CD4-positive, alpha-beta T cell treated with Interleukin-15 for 1 hour (primary cell): ENCODE measurements around the gene HDGFL2.
"Not testable (repeated sequence)": the region's sequence is repeated elsewhere in the genome, so short reads cannot be mapped to it uniquely, and the experiment has no call there.

ENCODE experiments used
- DNase-seq: peaks from one replicate; pipeline ENCODE4 v3.0.0-alpha.2; 2020

Gene HDGFL2

DNA sequence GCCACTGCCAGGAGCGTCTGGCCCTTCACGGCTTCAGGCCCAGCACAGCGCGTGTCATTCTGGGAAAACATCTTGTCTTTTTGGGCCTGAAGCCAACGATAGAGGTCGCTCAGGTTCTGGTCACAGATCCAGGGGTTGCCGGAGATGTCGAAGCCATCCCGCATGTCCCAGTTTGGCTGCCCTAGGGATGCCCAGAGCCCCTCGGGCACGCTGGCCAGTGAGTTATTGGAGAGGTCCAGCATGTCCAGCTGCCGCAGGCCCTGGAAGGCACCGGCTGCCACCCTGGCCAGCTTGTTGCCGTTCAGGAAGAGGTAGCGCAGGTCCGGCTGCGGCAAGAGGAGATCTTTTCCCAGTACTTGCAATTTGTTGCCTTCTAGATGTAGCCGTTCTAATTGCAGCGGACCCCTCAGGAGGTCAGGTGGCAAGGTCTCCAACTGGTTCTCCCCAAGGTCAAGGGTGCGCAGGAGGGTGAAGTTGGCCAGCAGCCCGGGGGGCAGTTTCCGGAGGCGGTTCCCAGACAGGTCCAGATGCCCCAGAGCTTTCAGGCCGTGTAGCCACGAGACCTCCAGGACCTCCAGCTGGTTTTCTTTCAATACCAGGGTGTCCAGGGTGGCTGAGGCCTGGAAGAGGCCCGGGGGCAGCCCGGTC lies 66.0 kb downstream of the HDGFL2 start:
- DNase-seq = no peak

DNA sequence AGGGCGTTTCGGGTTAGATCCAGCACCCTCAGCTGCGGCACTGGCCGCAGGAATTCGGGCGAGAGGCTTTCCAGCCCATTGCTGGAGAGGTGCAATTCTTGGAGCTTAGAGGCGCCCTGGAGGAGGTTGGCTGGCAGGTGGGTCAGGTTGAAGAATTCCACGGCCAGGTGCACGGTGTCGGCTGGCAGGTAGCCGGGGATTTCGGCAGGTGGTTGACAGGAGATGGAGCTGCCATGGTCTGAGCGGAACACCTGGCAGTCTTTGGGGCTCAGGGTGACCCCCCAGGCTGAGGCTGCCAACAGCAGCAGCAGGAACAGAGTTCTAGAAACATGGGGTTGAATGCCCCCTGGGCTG lies 66.5 kb downstream of the HDGFL2 start:
- DNase-seq = no peak

DNA sequence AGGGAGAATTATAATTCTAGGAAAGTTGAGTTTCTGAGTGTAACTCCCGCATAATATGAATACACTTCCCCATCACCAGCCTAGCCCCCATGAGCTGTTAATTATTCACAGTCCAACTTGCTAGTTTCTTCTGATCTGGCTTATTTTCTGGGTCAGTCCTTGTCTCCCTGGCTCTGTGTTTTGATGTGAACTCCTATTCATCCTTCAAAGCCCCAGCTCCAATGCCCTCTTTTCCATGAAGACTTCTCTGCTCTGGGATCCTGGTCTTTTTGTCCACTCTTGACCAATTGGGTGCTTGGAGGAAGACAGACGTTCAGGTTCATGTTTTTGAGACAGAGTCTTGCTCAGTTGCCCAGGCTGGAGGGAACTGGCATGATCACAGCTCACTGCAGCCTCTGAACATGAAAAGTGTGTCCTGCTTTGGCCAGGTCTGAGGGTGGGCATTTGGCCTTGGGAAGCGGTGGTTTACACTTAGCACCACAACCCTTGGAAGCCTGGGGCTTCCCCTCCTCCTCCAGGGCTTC lies 67.1 kb downstream of the HDGFL2 start:
- DNase-seq = no peak

GRCh38 chr19:4539693-4540581 lies 67.8 kb downstream of the HDGFL2 start, which contains the start of gene LRG1:
LRG1 (minus strand) TSS chr19:4540036; CDS start chr19:4540013, 23 bp downstream.
- DNase-seq = peak; percentile 55

GRCh38 chr19:4541114-4541805 lies 69.2 kb downstream of the HDGFL2 start:
- DNase-seq = peak; percentile 40

DNA sequence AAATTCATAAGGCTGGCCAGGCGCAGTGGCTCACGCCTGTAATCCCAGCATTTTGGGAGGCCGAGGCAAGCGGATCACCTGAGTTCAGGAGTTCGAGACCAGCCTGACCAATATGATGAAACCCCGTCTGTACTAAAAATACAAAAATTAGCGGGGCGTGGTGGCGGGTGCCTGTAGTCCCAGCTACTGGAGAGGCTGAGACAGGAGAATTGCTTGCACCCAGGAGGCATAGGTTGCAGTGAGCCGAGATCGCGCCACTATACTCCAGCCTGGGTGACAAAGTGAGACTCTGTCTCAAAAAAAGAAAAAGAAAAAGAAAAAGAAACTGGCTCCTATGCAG lies 69.7 kb downstream of the HDGFL2 start:
- DNase-seq = not testable (repeated sequence)

GRCh38 chr19:4542896-4543841 lies 71.1 kb downstream of the HDGFL2 start:
- DNase-seq = no peak

DNA sequence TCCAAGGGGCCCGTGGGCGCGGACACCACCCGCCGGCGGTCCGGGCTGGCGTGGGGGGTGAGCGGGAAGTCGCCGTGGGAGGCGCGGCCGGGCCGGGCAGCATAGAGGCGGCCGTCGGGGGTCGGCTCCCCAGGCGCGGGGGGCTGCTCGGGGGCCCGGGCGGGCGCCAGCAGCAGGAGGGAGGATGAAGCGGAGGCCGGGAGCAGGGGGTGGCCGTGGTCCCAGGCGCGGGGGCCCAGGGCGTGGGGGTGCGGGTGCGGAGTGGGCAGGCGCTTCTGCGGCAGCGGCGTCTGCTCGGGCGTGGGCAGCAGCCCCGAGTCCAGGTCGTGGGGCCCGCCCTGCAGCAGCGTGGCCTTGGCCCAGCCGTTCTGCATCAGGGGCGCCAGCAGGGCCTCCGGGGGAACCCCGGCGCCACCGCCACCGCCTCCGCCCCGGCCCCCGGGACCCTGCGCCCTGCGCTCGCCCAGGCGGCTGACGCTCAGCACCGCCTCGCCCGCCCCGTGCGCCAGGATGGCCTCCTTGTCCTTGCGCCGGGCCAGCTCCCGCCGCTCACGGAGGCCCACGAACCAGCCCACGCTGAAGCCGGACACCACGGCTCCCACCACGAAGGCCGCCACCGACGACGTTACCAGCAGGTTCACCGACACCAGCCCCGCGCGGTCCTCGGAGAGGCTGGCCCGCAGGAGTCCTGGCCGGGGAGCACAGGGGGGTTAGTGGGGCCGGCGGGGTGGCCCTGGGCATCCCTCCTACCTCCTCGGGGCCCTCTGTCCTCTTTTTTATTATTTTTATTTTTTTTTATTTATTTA lies 71.9 kb downstream of the HDGFL2 start:
- DNase-seq = no peak

DNA sequence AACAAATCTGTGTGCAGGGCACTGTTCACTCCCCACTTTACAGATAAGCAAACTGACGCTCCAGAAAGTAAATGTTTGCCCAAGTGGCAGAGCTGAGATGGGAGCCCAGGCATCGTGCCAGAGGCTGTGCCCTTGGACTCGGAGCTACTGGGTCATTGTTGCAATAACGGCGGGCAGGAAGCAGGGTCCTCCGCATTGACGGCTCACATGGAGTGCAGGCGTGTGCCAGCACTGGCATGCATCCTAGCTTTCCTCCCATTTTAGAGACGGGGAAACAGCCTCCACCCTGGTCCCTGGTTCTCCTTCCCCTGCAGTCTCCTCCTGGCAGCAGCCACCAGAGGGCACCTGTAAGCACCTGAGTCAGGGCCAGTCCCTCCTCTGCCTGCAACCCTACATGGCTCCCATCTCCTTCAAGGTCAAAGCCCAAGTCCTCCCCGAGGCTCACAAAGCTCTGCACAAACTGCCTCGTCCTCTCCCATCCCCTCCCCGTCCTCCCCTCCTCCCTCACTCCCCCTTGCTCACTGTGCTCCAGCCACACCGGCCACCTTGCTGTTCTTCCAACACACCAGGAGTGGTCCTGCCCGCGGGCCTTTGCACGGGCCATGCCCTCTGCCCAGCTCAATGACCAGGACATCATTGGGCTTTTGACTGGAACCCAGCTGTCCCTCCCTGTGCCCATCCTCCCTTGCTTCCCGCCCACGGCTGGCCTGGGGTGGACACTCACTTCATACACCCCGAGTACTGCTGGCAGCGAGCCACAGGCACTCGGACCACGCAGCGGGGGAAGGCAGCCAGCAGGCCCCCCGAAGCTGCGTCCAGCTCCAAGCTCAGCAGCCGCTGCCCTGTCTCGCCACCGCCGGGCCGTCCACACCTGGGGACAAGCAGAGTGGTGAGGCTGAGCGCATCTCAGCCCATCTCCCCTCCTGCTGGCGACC lies 75.5 kb downstream of the HDGFL2 start:
- peak; percentile 34 for DNase-seq

GRCh38 chr19:4548238-4548584 lies 76.1 kb downstream of the HDGFL2 start:
- DNase-seq = no peak

DNA sequence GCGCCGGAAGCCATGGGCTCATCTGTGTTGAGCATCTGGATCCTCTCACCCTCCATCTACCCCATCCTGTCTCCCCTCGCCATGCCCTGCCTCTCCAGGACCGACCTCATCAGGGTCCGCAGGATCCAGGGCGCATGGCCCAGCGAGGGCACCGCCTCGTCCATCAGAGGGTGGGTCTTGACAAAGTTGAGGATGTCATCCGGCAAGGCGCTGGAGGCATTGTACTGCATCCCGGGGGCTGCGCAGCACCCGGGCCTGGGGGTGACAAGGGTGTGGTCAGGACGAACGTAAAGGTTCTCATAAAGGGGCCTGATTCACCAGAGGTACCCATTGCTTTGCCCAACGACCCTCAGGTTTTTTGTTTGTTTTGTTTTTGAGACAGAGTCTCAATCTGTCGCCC lies 77.9 kb downstream of the HDGFL2 start:
- DNase-seq = no peak

- no peak for DNase-seq
Observed at GRCh38 chr19:4550479-4551050, 78.5 kb downstream of the HDGFL2 start.
